AG09309 (cell line): ENCODE measurements around the gene GRPR.

Experiments
- DNase-seq: peaks from one replicate; pipeline ENCODE4 v3.0.0-alpha.2; 2010; ENCODE audit warnings: low read depth
- H3K4me3 ChIP-seq: 2 replicates; pipeline ENCODE4 v1.5.1; 2011; ENCODE audit warnings: mild to moderate bottlenecking, low read depth, low read length, moderate library complexity; ENCODE audit not compliant: control insufficient read depth
- TF ChIP-seq, protein P1 (sequence below): IDR thresholded peaks from 2 replicates; pipeline ENCODE4 v1.5.1; 2011; ENCODE audit warnings: mild to moderate bottlenecking, low read depth, low read length, inconsistent platforms; ENCODE audit not compliant: insufficient read depth, control insufficient read depth; ENCODE audit errors: missing control alignments

GRPR gene

GRCh38 chrX:16087076-16087475 lies 36.3 kb upstream of the GRPR start:
- DNase-seq: no peak
- H3K4me3 ChIP-seq: no peak overlapping the region
- TF ChIP-seq, protein P1, sequence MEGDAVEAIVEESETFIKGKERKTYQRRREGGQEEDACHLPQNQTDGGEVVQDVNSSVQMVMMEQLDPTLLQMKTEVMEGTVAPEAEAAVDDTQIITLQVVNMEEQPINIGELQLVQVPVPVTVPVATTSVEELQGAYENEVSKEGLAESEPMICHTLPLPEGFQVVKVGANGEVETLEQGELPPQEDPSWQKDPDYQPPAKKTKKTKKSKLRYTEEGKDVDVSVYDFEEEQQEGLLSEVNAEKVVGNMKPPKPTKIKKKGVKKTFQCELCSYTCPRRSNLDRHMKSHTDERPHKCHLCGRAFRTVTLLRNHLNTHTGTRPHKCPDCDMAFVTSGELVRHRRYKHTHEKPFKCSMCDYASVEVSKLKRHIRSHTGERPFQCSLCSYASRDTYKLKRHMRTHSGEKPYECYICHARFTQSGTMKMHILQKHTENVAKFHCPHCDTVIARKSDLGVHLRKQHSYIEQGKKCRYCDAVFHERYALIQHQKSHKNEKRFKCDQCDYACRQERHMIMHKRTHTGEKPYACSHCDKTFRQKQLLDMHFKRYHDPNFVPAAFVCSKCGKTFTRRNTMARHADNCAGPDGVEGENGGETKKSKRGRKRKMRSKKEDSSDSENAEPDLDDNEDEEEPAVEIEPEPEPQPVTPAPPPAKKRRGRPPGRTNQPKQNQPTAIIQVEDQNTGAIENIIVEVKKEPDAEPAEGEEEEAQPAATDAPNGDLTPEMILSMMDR: no peak

GRCh38 chrX:16089086-16089485 lies 34.3 kb upstream of the GRPR start:
- H3K4me3 ChIP-seq: no peak overlapping the region
- DNase-seq: no peak
- TF ChIP-seq, protein P1: no peak

DNA sequence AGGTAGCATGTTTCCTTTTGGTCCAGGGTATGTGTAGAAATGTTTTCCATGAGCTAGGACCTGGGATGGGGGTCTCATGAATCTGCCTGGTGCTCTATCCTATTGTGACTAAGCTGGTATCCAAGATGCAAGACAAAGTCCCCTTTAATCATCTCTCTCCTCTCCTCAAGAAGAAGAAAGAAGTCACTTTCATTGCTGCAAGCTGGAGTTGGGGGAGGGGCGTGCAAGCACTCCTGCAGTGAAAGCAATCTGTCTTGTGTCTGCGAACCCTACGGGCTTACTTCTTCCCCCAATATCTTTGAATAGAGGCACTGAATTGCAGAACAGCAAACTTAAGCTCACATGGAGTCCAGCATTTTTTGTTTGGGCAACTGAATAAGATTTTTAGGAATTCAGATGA lies 27.2 kb upstream of the GRPR start:
- DNase-seq: no peak
- TF ChIP-seq, protein P1: no peak
- H3K4me3 ChIP-seq: no peak overlapping the region

DNA sequence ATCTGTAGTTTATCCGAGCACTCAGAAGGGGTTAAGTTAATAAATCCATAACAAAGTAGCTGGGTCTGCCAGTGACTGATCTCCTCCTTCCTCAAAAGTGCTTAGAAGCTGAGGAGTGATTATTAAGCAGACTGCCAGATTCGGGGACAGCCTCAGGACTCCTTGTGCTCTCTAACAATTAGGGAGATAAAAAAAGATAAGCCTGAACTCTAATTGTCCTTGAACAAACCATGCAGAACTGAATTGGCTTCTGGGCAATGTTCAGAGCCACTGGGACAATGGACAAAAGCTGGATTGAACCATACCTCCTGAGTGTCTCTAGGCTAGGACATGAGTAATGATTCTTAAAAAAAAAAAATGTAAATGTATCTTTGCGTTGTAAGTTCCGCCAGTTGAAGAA lies 22.7 kb upstream of the GRPR start:
- TF ChIP-seq, protein P1: no peak
- no peak for DNase-seq
- no peak overlapping the region for H3K4me3 ChIP-seq

GRCh38 chrX:16101581-16101980 lies 21.8 kb upstream of the GRPR start:
- TF ChIP-seq, protein P1: no peak
- no peak for DNase-seq
- no peak overlapping the region for H3K4me3 ChIP-seq

GRCh38 chrX:16103625-16104024 lies 19.7 kb upstream of the GRPR start:
- TF ChIP-seq, protein P1: no peak
- no peak for DNase-seq
- no peak overlapping the region for H3K4me3 ChIP-seq

- no peak overlapping the region for H3K4me3 ChIP-seq
- TF ChIP-seq, protein P1: peak; percentile 23
- DNase-seq: no peak
These were observed 10.9 kb upstream of the GRPR start for GRCh38 chrX:16112428-16112827.
